ENCODE measurements around the gene CDIPT.

CDIPT gene

DNA sequence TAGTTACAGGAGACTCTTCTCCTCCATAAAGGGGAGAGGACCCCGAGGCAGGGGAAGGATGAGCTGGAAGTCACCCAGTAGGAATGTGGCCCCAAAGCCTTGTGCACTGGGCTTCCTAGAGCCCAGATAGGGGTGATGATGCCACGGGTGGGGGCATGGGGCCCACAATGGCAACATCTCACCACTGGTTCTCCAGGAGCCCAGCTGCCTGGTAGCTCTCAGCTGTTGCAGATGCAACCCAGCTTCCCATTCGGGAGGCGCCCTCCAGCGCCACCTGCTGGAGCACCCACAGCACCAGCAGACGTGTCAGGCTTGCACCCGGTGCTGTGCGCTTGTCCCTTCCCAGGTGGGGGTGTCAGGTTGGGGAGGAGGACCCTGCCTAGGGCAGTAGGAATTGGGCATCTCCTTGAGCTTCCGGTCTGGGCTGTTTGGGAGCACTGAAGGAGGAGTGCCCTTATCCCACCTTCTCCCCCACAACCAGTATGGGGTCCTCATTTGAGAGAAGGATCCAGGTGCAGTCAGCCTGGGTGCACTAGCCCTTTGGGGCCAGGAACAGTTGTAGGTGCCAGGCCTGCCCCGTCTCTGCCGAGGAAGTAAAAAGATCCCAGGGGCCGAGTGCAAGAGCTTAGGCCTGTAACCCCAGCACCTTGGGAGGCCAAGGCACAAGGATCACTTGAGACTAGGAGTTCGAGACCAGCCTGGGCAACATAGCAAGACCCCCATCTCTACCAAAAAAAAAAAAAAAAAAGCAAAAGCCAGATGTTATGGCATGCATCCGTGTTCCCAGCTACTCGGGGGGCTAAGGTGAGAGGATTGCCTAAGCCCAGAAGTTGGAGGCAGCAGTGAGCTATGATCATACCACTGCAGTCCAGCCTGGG is 14.4 kb downstream of the CDIPT start:
- Histone ChIP-seq H3K4me2 (no peak overlapping the region), H3K27ac (no peak overlapping the region)
- TF ChIP-seq, protein P1, sequence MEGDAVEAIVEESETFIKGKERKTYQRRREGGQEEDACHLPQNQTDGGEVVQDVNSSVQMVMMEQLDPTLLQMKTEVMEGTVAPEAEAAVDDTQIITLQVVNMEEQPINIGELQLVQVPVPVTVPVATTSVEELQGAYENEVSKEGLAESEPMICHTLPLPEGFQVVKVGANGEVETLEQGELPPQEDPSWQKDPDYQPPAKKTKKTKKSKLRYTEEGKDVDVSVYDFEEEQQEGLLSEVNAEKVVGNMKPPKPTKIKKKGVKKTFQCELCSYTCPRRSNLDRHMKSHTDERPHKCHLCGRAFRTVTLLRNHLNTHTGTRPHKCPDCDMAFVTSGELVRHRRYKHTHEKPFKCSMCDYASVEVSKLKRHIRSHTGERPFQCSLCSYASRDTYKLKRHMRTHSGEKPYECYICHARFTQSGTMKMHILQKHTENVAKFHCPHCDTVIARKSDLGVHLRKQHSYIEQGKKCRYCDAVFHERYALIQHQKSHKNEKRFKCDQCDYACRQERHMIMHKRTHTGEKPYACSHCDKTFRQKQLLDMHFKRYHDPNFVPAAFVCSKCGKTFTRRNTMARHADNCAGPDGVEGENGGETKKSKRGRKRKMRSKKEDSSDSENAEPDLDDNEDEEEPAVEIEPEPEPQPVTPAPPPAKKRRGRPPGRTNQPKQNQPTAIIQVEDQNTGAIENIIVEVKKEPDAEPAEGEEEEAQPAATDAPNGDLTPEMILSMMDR (conservative IDR thresholded peaks at IDR 0.05; ENCODE audit: low read depth, low read length): peak; percentile 85

DNA sequence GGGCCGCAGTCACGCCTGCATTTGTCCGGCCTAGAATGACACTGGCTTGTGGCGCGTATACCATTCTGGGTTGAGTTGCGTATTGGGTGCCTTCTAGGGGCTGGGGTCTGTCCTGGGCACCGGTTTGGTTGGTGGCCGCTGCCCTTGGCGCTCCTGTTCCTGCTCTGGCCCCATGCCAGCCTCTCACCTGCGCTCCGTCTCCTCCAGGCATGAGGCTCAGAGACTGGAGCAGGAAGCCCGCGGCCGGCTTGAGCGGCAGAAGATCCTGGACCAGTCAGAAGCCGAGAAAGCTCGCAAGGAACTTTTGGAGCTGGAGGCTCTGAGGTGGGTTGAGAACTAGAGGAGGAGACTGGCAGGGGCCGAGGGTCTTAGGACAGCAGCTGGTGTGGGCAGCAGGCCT is 17.4 kb downstream of the CDIPT start:
- Histone ChIP-seq H3K27me3 (ENCODE audit: insufficient read depth, low read depth) (no peaks in the 10 kb centered on the region), H3K4me2 (no peak overlapping the region), H3K79me2 (ENCODE audit: insufficient read depth, low read depth) (no peaks in the 10 kb centered on the region), H2AFZ (ENCODE audit: low read depth) (no peak overlapping the region), H3K9ac (no peak overlapping the region), H3K4me3 (IDR thresholded peaks at IDR 0.05; ENCODE audit: insufficient read depth, low read depth, low read length) (no peak overlapping the region), H4K20me1 (ENCODE audit: insufficient read depth) (no peaks in the 10 kb centered on the region), H3K36me3 (ENCODE audit: insufficient read depth) (no peaks in the 10 kb centered on the region), H3K4me1 (ENCODE audit: low read depth, poor library complexity, severe bottlenecking) (no peaks in the 10 kb centered on the region), H3K27ac (no peak overlapping the region)
- TF ChIP-seq, protein P1 (conservative IDR thresholded peaks at IDR 0.05; ENCODE audit: low read depth, low read length): no peak

More for the DNA sequence above, 14.4 kb downstream of the CDIPT start:
- no peaks in the 10 kb centered on the region for H3K36me3 ChIP-seq (ENCODE audit: insufficient read depth)
- H4K20me1 ChIP-seq (ENCODE audit: insufficient read depth): no peaks in the 10 kb centered on the region
- no peak overlapping the region for H2AFZ ChIP-seq (ENCODE audit: low read depth)
- no peak overlapping the region for H3K9ac ChIP-seq
- no peak overlapping the region for H3K4me3 ChIP-seq (IDR thresholded peaks at IDR 0.05; ENCODE audit: insufficient read depth, low read depth, low read length)
- H3K27me3 ChIP-seq (ENCODE audit: insufficient read depth, low read depth): no peaks in the 10 kb centered on the region
- H3K4me1 ChIP-seq (ENCODE audit: low read depth, poor library complexity, severe bottlenecking): no peaks in the 10 kb centered on the region
- H3K79me2 ChIP-seq (ENCODE audit: insufficient read depth, low read depth): no peaks in the 10 kb centered on the region

DNA sequence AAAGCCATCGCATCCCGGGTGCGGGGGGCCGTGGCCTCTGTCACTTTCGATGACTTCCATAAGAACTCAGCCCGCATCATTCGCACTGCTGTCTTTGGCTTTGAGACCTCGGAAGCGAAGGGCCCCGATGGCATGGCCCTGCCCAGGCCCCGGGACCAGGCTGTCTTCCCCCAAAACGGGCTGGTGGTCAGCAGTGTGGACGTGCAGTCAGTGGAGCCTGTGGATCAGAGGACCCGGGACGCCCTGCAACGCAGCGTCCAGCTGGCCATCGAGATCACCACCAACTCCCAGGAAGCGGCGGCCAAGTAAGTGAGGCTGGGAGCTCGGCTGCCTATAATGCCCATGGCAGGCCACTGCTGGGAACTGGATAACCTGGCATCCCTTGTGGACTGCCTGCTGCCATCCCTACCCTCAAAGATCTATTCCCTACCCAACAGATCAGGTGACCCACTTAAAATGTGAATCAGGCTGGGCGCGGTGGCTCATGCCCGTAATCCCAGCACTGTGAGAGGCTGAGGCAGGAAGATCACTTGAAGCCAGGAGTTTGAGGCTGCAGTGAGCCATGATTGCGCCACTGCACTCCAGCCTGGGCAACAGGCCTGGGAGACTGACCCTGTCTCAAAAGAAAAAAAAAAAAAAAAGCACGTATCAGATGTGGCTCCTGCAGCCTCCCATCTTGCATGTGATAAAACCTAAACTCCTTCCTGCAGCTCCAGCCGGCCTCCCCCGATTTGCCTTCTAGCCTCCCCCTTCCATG is 18.3 kb downstream of the CDIPT start:
- no peaks in the 10 kb centered on the region for H3K27me3 ChIP-seq (ENCODE audit: insufficient read depth, low read depth)
- no peak overlapping the region for H3K4me2 ChIP-seq
- H3K79me2 ChIP-seq (ENCODE audit: insufficient read depth, low read depth): no peaks in the 10 kb centered on the region
- H4K20me1 ChIP-seq (ENCODE audit: insufficient read depth): no peaks in the 10 kb centered on the region
- H3K4me3 ChIP-seq (IDR thresholded peaks at IDR 0.05; ENCODE audit: insufficient read depth, low read depth, low read length): no peak overlapping the region
- no peaks in the 10 kb centered on the region for H3K36me3 ChIP-seq (ENCODE audit: insufficient read depth)
- TF ChIP-seq, protein P1 (conservative IDR thresholded peaks at IDR 0.05; ENCODE audit: low read depth, low read length): no peak
- no peaks in the 10 kb centered on the region for H3K4me1 ChIP-seq (ENCODE audit: low read depth, poor library complexity, severe bottlenecking)
- no peak overlapping the region for H3K27ac ChIP-seq
- no peak overlapping the region for H2AFZ ChIP-seq (ENCODE audit: low read depth)
- no peak overlapping the region for H3K9ac ChIP-seq

DNA sequence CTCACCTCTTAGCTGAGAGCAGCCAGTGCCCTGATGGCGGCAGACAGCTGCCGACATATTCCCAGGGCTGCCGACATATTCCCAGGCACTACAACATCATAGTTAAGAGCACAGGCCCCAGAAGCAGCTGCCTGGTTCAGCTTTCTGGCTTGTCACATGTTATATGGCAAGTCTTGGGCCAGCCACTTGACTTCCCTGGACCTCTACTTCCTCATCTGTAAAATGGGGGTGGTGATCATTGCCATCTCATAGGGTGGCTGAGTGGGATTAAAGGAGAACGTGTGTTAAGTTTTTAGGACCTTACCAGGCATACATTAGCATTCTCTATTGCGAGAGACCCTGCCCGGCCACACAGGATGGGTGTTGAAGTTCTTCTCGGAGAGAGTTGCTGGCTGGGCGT is 19.1 kb downstream of the CDIPT start:
- H3K4me3 ChIP-seq (IDR thresholded peaks at IDR 0.05; ENCODE audit: insufficient read depth, low read depth, low read length): no peak overlapping the region
- H3K4me1 ChIP-seq (ENCODE audit: low read depth, poor library complexity, severe bottlenecking): no peaks in the 10 kb centered on the region
- no peak overlapping the region for H3K9ac ChIP-seq
- H3K27me3 ChIP-seq (ENCODE audit: insufficient read depth, low read depth): no peaks in the 10 kb centered on the region
- H3K4me2 ChIP-seq: no peak overlapping the region
- no peaks in the 10 kb centered on the region for H3K36me3 ChIP-seq (ENCODE audit: insufficient read depth)
- TF ChIP-seq, protein P1 (conservative IDR thresholded peaks at IDR 0.05; ENCODE audit: low read depth, low read length): no peak
- no peaks in the 10 kb centered on the region for H4K20me1 ChIP-seq (ENCODE audit: insufficient read depth)
- H3K27ac ChIP-seq: no peak overlapping the region
- no peaks in the 10 kb centered on the region for H3K79me2 ChIP-seq (ENCODE audit: insufficient read depth, low read depth)
- H2AFZ ChIP-seq (ENCODE audit: low read depth): no peak overlapping the region
